Activated T-cell treated with anti-CD3 and anti-CD28 coated beads for 4 hours (primary cell): ENCODE data around the gene ZHX3.

Experiments
- DNase-seq: peaks from one replicate; pipeline ENCODE4 v3.0.0-alpha.2; 2020

ZHX3 gene

DNA sequence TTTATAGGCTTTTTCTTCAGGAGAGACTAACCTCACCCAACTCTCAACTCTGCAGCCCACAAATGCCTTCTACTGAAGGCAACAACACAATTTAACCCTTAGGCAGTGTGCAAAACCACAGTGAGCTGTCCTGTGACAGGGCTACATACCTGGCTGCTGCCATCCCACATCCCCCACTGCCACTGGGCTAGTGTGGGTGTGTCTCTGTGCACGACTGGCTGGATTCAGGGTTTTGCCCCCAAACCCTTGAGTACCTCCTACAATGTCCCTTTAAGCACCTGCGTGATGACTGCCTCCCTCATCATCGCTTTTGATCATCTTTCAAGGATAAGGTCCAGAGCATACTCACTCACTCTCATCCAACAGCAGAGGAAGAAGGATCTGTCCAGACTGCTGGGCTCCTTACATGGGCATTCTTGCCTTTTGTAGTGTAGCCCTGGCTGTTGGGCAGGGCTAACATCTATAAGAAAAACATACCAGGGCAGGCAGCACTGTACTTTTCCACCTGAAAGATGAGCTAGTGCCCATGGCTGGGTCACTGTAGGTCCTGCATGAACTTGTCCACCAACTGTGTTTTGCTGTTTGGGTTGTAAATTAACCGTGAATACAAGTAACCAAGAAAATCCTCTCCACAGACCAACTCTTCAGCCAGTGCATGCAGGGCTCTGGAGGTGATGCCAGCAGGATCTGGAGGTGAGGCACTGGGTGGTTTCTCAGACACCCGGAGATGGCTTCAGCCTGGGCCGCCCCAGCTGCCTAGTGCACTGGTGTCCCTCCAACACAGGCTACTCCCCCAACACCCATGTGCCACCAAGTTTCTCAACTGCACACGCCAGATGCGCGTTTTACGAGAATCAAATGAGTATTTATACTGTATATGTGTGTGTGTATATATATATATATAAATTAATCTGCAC, 135.0 kb downstream of the ZHX3 start:
- DNase-seq, result no peak

DNA sequence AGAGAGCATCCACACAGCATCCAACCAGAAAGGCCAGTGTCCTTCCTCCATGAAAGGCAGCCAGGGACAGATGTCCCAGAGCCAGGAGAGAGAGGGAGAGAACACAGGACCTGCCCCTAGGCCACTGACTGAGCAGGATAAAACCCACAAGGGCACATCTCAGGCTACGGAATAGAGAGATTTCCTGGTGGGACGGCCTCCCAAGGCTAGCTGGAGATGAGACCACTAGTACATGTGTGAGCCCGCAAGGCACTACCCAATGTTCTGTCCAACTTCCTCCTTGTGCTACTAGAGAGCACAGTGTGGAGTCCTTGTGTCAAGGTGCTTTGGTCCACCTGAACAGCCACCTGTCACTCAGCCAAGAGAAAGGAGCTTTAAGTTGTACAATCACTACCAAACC, 136.0 kb downstream of the ZHX3 start:
- DNase-seq, result no peak

DNA sequence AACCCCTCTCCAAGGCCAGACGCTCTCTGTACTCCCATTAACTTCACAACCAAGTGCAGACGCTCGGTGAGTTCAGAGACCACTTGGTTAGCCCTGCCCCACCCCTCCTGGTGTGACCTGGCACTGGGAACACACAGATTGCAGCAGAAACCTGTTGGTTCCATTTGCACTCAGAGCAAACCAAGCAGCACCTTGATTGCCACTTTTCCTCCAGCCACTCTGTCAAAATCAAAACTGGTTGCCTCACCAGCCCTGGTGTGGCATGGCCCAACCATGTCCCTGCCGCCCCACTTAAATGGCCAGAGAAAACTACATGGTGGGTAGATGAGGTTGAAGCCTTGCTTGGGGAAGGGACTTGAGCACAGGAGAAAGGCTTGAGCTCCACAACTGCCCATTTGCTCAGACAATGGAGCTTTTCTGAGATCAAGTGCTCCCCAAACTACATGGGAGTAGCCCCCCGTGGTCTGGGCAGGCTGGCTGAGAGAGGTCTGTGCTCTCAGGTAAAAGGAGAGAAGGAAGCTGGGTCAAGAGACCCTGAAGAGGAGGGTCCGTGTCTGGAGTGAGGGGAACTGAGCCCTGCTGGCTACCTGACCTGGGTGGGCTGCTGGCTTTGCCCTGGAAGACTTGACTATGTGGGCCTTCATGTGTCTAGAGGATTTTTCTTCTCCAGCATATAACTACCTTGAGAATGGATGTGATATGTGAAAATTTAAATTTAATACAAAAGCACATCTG, 136.8 kb downstream of the ZHX3 start:
- no peak for DNase-seq

GRCh38 chr20:41179961-41180360, 137.6 kb downstream of the ZHX3 start:
- no peak for DNase-seq

GRCh38 chr20:41178904-41179432, 138.6 kb downstream of the ZHX3 start:
- DNase-seq, result no peak

DNA sequence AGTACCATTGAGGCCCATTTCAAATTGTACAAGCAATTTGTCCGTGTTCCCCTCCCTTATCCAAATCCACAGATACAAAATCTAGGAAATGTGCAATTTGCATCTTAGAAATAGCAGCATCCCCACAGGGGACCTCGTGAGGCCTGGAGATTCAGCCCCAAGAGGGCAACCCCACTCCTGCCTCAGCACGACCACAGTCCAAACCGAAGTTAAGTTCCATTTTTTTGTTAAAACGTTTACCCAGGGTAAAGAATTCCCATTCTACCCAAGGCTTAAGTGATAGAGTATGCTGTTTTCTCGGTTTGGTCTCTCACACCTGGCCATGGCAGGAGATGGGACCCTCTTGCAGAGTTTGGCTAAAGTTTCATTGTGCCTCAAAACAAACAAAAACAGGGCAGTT, 139.0 kb downstream of the ZHX3 start:
- no peak for DNase-seq

GRCh38 chr20:41177636-41178035, 139.9 kb downstream of the ZHX3 start:
- no peak for DNase-seq

DNA sequence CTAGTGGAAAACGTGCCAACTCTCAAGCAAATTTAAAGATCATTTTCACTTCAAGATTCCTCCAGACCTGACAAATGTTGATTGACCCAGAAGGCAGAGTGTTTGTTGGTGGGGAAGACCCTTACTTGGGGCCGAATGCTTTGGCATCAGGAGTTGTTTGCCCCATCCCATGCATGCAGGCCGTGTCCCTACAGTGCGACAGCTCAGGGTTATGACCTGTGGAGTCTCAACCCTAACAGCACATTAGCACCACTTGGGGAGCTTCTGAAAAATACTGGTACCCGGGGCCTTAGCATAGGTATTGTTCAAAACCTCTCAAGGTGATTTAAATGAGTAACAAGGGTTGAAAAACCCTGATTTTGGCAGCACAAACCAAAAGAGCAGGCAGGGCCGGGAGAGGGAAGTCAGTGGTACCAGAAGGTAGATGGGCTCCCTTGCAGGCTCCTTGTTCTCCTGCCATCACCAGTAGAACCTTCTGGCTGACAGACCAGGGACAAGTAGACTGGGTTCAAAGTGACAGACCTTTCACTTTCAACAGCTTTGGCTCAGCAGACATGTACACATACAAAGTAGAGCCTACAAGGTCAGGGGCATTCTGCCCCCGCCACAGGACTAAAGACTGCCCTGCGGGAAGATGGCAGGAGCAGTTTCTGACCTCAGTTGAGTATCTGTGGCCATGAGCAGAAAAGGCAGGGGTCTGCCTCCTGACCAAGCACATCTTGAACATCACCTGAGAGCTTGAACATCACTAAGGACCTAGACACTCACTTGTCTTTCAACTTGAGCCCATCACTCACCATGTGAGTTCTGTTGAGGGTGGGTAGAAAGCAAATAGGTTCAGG, 140.6 kb downstream of the ZHX3 start:
- DNase-seq, result no peak

- DNase-seq, result no peak
Measured at GRCh38 chr20:41175727-41176330, 141.7 kb downstream of the ZHX3 start.

- DNase-seq, result no peak
Measured at GRCh38 chr20:41175201-41175651, 142.3 kb downstream of the ZHX3 start.

DNA sequence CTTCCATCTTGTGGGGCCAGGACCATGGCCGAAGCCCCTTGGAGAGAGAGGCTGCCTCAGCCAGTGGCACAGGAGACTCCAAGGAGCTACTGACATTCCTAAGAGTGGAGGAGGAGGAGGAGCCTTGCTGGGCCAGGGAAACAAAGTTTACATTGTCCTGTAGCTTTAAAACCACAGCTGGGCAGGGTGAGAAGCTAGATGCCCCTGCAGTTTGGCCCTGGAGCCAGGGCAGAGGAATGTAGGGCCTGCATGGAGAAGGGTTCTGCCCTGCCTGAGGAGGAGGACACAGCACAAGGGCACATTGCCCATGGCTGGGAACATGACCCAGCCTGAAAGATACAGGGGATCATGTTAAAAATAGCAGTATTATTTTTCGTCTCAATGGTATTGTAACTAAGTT, 142.7 kb downstream of the ZHX3 start:
- no peak for DNase-seq

DNA sequence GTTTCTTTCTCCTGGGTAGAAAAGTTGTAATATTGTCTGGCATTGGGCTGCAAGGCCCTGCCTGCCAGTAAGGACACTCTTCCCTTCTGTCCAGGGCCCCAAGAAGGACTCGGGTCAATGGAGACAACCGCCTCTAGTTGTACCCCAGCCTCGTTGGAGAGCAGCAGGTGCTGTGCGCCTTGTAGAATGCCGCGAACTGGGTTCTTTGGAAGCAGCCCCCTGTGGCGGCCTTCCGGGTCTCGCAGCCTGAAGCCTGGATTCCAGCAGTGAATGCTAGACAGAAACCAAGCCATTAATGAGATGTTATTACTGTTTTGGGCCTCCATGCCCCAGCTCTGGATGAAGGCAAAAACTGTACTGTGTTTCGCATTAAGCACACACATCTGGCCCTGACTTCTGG, 143.2 kb downstream of the ZHX3 start:
- DNase-seq, result no peak

GRCh38 chr20:41173791-41174341, 143.7 kb downstream of the ZHX3 start:
- DNase-seq, result no peak

DNA sequence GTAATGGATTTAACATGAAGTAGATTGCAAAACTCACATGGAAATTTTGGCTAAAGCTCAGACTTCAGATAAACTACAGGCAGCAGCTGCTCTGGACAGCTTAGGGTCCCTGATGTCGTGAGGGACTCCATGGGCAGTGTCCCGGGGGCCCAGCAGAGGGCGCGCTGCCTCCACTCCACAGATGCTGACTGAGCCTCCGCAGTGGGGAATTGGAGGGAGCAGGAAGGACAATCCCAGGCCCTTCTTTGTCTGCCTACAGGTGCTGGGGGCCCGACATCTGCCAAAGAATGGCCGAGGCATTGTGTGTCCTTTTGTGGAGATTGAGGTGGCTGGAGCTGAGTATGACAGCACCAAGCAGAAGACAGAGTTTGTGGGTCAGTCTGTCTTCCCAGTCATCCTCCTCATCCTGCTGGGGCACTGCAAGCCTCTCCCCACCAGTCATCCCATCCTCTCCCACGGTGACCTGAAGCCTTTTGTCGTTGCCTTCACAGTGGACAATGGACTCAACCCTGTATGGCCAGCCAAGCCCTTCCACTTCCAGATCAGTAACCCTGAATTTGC, 144.3 kb downstream of the ZHX3 start:
- DNase-seq, result peak; percentile 58

- no peak for DNase-seq
Measured at GRCh38 chr20:41172296-41173140, 145.0 kb downstream of the ZHX3 start.

- DNase-seq, result no peak
Measured at GRCh38 chr20:41171736-41172295, 145.7 kb downstream of the ZHX3 start.

DNA sequence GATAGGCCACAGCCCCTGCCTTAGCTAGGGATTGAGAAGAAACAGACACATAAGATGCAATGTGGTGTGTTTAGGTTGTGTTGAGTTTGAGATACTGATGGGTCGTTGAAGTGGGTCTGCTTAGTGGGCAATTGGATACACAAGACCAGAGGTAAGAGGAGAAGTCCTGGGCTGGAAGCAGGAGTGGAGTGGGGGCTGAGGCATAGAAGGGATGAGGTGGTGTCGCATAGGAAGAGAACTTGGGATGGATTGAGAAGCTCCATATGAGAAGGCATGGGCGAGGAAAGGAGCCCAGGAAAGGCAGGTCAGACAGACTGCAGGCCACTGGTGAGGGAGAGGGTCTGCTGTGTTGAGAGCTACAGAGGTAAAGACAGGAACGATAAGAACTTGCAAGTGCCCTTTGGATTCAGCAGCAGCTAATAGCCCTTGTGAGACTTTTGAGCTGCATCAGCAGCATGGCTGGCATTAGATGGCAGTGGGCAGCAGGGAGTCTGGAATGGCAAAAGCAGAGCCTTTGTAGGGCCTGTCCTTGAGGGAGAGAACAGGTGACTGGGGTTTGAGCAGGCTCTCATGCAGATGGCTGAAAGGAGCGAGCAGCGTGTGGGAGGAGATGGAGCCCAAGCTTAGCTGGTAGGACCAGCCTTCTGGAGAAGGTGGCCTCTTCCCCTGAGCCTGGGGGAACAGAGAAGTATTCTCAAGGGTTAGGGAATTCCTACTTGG, 147.0 kb downstream of the ZHX3 start:
- no peak for DNase-seq

DNA sequence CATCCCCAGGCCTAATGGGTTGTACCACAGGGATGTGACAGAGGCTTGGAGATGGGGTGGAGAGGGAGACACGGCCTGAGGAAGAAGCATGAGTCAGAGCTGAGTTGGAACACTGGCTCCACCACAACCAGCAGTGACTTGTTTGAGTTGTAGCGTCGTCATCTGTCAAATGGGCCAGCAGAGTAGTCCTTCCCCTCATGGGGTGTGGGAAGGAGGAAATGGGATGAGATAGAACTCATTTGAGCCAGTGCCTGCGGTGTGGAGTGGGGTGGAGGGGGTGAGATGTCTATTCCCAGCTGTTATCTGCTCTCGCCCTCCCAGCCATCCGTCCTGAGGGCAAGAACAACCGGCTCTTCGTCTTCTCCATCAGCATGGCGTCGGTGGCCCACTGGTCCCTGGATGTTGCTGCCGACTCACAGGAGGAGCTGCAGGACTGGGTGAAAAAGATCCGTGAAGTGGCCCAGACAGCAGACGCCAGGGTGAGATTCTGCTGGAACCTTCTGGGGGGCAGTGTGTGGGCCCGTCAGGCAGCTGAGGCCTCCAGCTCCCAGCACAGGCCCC, 147.7 kb downstream of the ZHX3 start:
- DNase-seq, result no peak

DNA sequence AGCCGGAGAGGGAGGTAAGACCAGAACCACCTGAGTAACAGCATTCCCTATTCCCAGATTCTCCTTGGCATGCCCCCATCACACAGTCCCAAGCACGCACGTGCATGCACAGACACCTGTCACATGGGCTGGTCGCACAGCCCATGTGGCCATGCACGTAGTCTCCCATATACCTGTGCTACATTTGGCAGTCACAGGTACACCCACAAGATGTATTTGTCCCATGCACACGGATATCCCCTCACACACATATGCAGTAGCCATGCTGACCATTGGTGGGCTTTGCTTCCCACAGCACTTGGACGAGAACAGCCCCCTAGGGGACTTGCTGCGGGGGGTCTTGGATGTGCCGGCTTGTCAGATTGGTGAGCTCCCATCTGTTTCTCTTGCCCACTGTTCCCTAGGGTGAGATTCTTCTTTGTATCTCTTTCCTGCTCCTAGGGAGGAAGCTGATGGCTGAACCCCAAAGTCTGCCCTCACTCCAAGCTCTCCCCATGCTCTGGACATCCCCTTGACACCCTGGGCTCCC, 148.3 kb downstream of the ZHX3 start:
- DNase-seq, result no peak
